Measurements from ENCODE around the gene SUGCT. TPM values are rescaled to one million over a fixed set of nuclear protein-coding genes. Genes with fewer than 3 reads are reported as not detected.

The SUGCT gene
- total and polyA plus RNA-seq, 2 of the 13 experiments (the other 11 are each of a cell fraction or from before 2014, with no cell fraction given): 10.1 to 22.2 TPM

GRCh38 chr7:40403703-40404476 lies 269.1 kb downstream of the SUGCT start (continued):
- TF ChIP-seq ZNF232 (CRISPR knock-in tag; IDR thresholded peaks at IDR 0.05; ENCODE audit: borderline replicate concordance): no peak
- peak; percentile 53; the same call in 1 of the 2 replicates for TF ChIP-seq RERE (CRISPR knock-in tag; IDR thresholded peaks at IDR 0.05; ENCODE audit: low read depth)
- TF ChIP-seq ZNF331 (CRISPR knock-in tag; IDR thresholded peaks at IDR 0.05): peak; percentile 84
- TF ChIP-seq THRA (CRISPR knock-in tag; IDR thresholded peaks at IDR 0.05; ENCODE audit: borderline replicate concordance): peak; percentile 18; the same call in 1 of the 2 replicates
- TF ChIP-seq MED8 (CRISPR knock-in tag; IDR thresholded peaks at IDR 0.05; ENCODE audit: insufficient replicate concordance): no peak
- no peak for TF ChIP-seq ZKSCAN8 (CRISPR knock-in tag; IDR thresholded peaks at IDR 0.05; ENCODE audit: borderline replicate concordance)
- TF ChIP-seq ISL2 (CRISPR knock-in tag; IDR thresholded peaks at IDR 0.05): peak; percentile 72; the same call in 1 of the 2 replicates
- no peak for TF ChIP-seq ZNF775 (CRISPR knock-in tag; IDR thresholded peaks at IDR 0.05; ENCODE audit: borderline replicate concordance)
- TF ChIP-seq EP300 (IDR thresholded peaks at IDR 0.05; ENCODE audit: low read depth in 2 of 2, low read length in 2 of 2): peak; percentile 73 to 88
- peak; percentile 83 for TF ChIP-seq EP300 (CRISPR knock-in tag; IDR thresholded peaks at IDR 0.05; ENCODE audit: borderline replicate concordance)
- TF ChIP-seq ZNF691 (CRISPR knock-in tag; IDR thresholded peaks at IDR 0.05; ENCODE audit: borderline replicate concordance, low read depth): no peak
- no peak for TF ChIP-seq U2AF1 (optimal IDR thresholded peaks at IDR 0.05; ENCODE audit: low read depth, low read length)
- no peak for TF ChIP-seq HIC2 (CRISPR knock-in tag; IDR thresholded peaks at IDR 0.05; ENCODE audit: low read depth)
- TF ChIP-seq SIX1 (CRISPR knock-in tag; IDR thresholded peaks at IDR 0.05; ENCODE audit: borderline replicate concordance): peak; percentile 59; the same call in 1 of the 2 replicates
- TF ChIP-seq ZNF367 (CRISPR knock-in tag; IDR thresholded peaks at IDR 0.05; ENCODE audit: borderline replicate concordance): no peak
- no peak for TF ChIP-seq HOXD1 (CRISPR knock-in tag; IDR thresholded peaks at IDR 0.05)
- no peak for TF ChIP-seq GPBP1L1 (CRISPR knock-in tag; IDR thresholded peaks at IDR 0.05)
